Stimulated activated CD4-positive, alpha-beta T cell treated with anti-CD3 and anti-CD28 coated beads, Interleukin-1b, Interleukin-23, amount 100 ng/mL, for 24 hours (primary cell): ENCODE measurements around the gene DPH1.
"Not testable (repeated sequence)": the region's sequence is repeated elsewhere in the genome, so short reads cannot be mapped to it uniquely, and the experiment has no call there.

ENCODE experiments used
- DNase-seq, 4 experiments: peaks; one replicate each; pipeline ENCODE4 v3.0.0-alpha.2; 2020; ENCODE audit warnings: low read depth in 4 of 4, low spot score in 1 of 4

Gene DPH1

GRCh38 chr17:2008332-2009126, 21.4 kb upstream of the DPH1 start:
- no peak for DNase-seq

GRCh38 chr17:2009737-2010136, 20.2 kb upstream of the DPH1 start:
- DNase-seq, result no peak

GRCh38 chr17:2011411-2012371, 18.3 kb upstream of the DPH1 start:
- DNase-seq, result no peak

GRCh38 chr17:2012499-2012898, 17.5 kb upstream of the DPH1 start:
- DNase-seq, result no peak

GRCh38 chr17:2013220-2013993, 16.5 kb upstream of the DPH1 start:
- not testable (repeated sequence) for DNase-seq

GRCh38 chr17:2013994-2014317, 16.0 kb upstream of the DPH1 start:
- DNase-seq, result no peak

GRCh38 chr17:2015314-2015713, 14.6 kb upstream of the DPH1 start:
- DNase-seq, result no peak

GRCh38 chr17:2016494-2016893, 13.5 kb upstream of the DPH1 start:
- DNase-seq, result no peak

- no peak for DNase-seq
These were observed 12.5 kb upstream of the DPH1 start for GRCh38 chr17:2017274-2017941.

GRCh38 chr17:2018716-2019510, 11.0 kb upstream of the DPH1 start:
- no peak for DNase-seq

- no peak for DNase-seq
These were observed 10.2 kb upstream of the DPH1 start for GRCh38 chr17:2019723-2020122.

- DNase-seq, result no peak
These were observed 9.2 kb upstream of the DPH1 start for GRCh38 chr17:2020721-2021120.

GRCh38 chr17:2022647-2023240, 7.2 kb upstream of the DPH1 start:
- no peak for DNase-seq

- DNase-seq, result no peak
These were observed 6.7 kb upstream of the DPH1 start for GRCh38 chr17:2023256-2023655.

GRCh38 chr17:2023692-2024571, 6.0 kb upstream of the DPH1 start:
- peak in 1 of 4 experiments; percentile 27 for DNase-seq

- DNase-seq, result no peak
These were observed 5.3 kb upstream of the DPH1 start for GRCh38 chr17:2024572-2025219.

GRCh38 chr17:2025220-2025621, 4.7 kb upstream of the DPH1 start, which contains the start of gene RTN4RL1:
TSS of gene RTN4RL1 (minus strand) at chr17:2025334. CDS start at chr17:2024865, 469 bp downstream.
- DNase-seq, result peak in 2 of 4 experiments; percentile 50
